Memory B cell (primary cell): Measurements from ENCODE around the gene MX1.

Experiments
- ATAC-seq: fragments of 150-1000 bp; cut with Tn5 transposase; 2 replicates; pipeline ENCODE4 v1.10.0; 2021; ENCODE audit warnings: low read depth, mild to moderate bottlenecking, moderate library complexity
- DNase-seq, 2 donors: peaks; one replicate each; pipeline ENCODE4 v3.0.0; 2022; ENCODE audit warnings: low spot score in 2 of 2
- H3K27ac Mint-ChIP-seq: one replicate; pipeline ENCODE4 v1.8.0; 2022; ENCODE audit warnings: mild to moderate bottlenecking, moderate library complexity, mixed read lengths
- H3K27me3 Mint-ChIP-seq: one replicate; pipeline ENCODE4 v1.8.0; 2022; ENCODE audit warnings: mixed read lengths
- H3K36me3 Mint-ChIP-seq: one replicate; pipeline ENCODE4 v1.8.0; 2022; ENCODE audit warnings: mild to moderate bottlenecking, mixed read lengths
- H3K4me1 Mint-ChIP-seq: one replicate; pipeline ENCODE4 v1.8.0; 2022; ENCODE audit warnings: mixed read lengths
- H3K4me3 Mint-ChIP-seq: one replicate; pipeline ENCODE4 v1.8.0; 2022; ENCODE audit warnings: mild to moderate bottlenecking, moderate library complexity, mixed read lengths
- H3K9me3 Mint-ChIP-seq: one replicate; pipeline ENCODE4 v1.8.0; 2022; ENCODE audit warnings: mixed read lengths

The MX1 gene

DNA sequence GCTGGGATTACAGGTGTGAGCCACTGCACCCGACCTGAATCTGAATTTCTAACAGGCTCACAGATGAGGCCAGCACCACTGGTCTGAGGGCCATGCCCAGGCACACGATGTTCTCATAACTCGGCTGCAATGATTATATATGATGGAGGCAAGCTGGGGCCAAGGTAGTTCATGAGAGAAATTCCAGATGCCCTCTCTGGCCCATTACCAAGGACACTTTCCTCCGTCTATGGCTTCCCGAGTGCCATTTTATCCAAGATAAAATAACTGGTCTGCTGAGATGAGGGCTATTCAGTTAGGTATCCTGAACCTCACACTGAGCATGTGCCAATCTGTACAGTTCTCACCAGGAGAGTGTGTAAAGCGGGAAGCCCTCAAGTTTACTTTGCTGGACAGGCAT is 65.4 kb downstream of the MX1 start:
- Mint-ChIP-seq H3K4me3 (no peak overlapping the region), H3K9me3 (no peaks in the 10 kb centered on the region), H3K27me3 (peaks cover 14% of the 10 kb centered on the region), H3K27ac (no peak overlapping the region), H3K36me3 (no peaks in the 10 kb centered on the region), H3K4me1 (no peaks in the 10 kb centered on the region)
- no peak for DNase-seq
- no peak for ATAC-seq

DNA sequence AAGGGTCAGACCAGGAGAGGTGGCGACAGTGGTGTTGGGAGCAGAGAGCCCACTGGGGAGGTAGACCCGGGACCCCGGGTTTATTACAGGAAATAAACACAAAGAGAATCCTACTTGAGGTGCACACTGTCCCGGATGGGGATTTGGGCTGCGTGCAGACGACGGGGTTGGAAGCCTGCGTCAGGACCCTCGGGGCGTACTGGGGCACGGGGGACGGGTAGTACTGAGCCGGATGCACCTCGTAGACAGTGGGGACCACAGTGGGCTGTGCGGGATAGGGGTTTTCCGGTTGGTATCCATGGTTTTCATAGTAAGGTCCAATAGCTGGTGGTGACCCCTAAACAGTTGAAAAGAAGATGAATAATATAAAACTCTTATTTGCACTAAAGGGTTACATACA is 68.2 kb downstream of the MX1 start:
- no peaks in the 10 kb centered on the region for H3K9me3 Mint-ChIP-seq
- H3K27ac Mint-ChIP-seq, result no peak overlapping the region
- no peaks in the 10 kb centered on the region for H3K4me1 Mint-ChIP-seq
- DNase-seq (no peak), ATAC-seq (no peak)
- peaks cover 12% of the 10 kb centered on the region for H3K27me3 Mint-ChIP-seq
- no peak overlapping the region for H3K4me3 Mint-ChIP-seq
- H3K36me3 Mint-ChIP-seq, result no peaks in the 10 kb centered on the region

DNA sequence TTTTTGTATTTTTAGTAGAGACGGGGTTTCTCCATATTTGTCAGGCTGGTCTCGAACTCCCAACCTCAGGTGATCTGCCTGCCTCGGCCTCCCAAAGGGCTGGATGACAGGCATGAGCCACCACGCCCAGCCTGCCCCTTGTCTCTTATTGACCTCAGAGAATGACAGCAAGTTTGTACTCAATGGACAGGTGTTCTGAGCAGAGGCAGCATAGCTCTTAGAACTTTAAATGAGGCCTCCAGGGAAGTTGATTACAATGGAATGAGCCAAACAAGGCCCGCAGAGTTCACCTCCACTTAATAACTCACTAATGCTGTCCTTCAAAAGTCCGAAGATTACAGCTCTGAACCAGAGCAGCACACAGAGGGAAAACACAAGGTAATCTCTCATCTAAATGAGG is 71.0 kb downstream of the MX1 start:
- peaks cover 12% of the 10 kb centered on the region for H3K27me3 Mint-ChIP-seq
- H3K9me3 Mint-ChIP-seq, result no peaks in the 10 kb centered on the region
- no peak for ATAC-seq
- no peaks in the 10 kb centered on the region for H3K4me1 Mint-ChIP-seq
- DNase-seq, result no peak
- H3K4me3 Mint-ChIP-seq, result no peak overlapping the region
- no peak overlapping the region for H3K27ac Mint-ChIP-seq
- no peaks in the 10 kb centered on the region for H3K36me3 Mint-ChIP-seq

DNA sequence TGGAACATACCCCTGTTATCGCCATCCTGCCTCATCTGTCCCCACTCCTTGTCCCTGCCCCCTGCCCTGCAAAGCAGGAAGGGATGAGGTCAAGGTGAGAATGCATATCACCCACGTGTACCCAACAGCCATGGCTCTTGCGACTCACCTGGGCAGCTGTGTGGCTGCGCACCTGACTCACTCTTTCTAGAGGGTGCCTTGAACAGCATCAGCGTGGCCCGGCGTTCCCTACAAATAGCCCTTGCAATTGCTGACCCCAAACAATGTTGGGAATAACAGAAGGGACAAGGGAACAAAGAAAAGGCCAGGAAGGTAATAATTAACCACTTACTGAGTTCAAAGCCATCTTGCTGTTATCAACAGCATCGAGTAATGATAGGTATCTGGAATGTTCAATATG is 71.7 kb downstream of the MX1 start:
- ATAC-seq, result no peak
- Mint-ChIP-seq H3K27ac (no peak overlapping the region), H3K4me3 (no peak overlapping the region), H3K4me1 (no peaks in the 10 kb centered on the region), H3K27me3 (peaks cover 13% of the 10 kb centered on the region), H3K9me3 (no peaks in the 10 kb centered on the region), H3K36me3 (no peaks in the 10 kb centered on the region)
- no peak for DNase-seq

DNA sequence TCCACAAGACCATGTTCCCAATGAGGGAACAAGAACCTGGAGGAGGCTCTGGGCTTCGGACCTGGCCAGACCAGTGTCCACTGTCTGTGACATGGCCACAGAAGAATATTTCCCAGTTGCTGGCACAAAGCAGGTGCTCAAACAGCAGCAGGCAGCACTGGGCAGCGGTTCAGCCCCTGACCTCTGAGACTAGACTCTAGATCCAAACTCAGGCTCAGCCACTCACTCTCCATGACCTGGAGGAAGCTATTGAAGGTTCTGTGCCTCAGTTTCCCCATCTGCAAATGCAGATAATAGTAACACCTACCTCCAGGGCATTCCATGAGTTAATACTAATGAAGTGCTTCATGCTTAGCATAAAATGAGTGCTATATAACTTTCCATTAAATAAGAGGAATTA is 73.9 kb downstream of the MX1 start:
- H3K9me3 Mint-ChIP-seq, result no peaks in the 10 kb centered on the region
- no peak for DNase-seq
- H3K4me1 Mint-ChIP-seq, result no peaks in the 10 kb centered on the region
- ATAC-seq, result no peak
- no peak overlapping the region for H3K4me3 Mint-ChIP-seq
- H3K27ac Mint-ChIP-seq, result no peak overlapping the region
- H3K27me3 Mint-ChIP-seq, result peaks cover 11% of the 10 kb centered on the region
- no peaks in the 10 kb centered on the region for H3K36me3 Mint-ChIP-seq

DNA sequence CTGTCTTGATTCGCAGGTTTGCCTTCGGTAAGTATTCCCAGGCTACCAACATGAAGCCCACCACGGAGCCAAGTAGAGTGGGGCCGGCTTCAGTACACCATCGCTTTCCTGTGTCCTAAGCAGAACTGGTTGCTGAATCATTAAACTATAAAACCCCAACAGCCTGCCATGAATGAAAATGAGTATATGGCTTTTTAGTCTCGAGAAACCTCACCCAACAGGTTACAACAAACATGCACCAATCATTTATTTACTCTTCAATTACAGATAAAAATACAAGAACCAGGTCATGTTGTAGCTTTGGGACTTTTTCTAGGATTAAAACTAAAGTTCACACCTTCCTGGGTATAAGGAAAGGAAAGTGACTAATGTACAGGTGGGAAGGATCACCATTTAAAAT is 74.3 kb downstream of the MX1 start:
- ATAC-seq (no peak), DNase-seq (no peak)
- no peaks in the 10 kb centered on the region for H3K4me1 Mint-ChIP-seq
- H3K27me3 Mint-ChIP-seq, result peaks cover 12% of the 10 kb centered on the region
- no peak overlapping the region for H3K27ac Mint-ChIP-seq
- H3K4me3 Mint-ChIP-seq, result no peak overlapping the region
- no peaks in the 10 kb centered on the region for H3K9me3 Mint-ChIP-seq
- H3K36me3 Mint-ChIP-seq, result no peaks in the 10 kb centered on the region

DNA sequence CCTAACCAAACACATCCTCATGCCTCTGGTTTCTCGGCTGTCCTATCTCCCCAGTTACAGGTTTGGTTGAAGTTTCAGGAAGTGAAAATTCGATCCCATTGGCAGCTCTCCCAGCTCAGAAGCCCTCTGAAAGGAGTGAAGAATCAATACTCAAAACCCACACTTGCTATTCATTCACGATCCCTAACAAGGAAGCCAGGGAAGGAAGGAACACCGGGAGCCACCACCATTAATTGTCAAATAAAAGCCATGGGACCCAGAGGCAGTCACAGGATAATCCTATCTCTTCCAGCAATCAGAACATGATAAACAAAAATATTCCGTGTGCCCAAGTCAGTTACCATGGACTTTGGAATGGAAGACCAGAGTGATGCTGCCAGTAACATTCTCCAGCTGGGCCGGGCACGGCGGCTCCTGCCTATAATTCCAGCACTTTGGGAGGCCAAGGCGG is 74.9 kb downstream of the MX1 start:
- ATAC-seq (no peak), DNase-seq (no peak)
- H3K27me3 Mint-ChIP-seq, result peaks cover 14% of the 10 kb centered on the region
- no peak overlapping the region for H3K4me3 Mint-ChIP-seq
- no peak overlapping the region for H3K27ac Mint-ChIP-seq
- H3K36me3 Mint-ChIP-seq, result no peaks in the 10 kb centered on the region
- H3K4me1 Mint-ChIP-seq, result no peaks in the 10 kb centered on the region
- H3K9me3 Mint-ChIP-seq, result no peaks in the 10 kb centered on the region

DNA sequence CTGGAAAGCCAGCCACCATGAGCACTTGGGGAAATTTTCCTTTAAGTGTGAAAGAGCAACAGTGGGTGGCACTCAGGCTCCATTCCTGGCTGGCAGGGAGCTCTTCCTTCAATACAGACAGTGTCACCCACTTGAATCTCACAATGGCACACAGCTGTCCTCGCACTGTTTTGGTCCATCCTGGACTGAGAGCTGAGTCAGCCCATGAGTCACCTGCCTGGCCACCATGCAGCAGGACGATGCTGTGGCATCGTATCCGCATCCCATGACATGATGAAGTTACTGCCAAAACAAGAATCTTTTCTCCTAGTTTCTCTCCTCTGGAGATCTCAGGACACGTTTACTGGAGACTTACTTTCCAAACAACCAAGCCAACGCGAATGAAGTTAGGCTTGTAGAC is 75.9 kb downstream of the MX1 start:
- Mint-ChIP-seq H3K36me3 (no peaks in the 10 kb centered on the region), H3K27me3 (peaks cover 16% of the 10 kb centered on the region), H3K4me1 (no peaks in the 10 kb centered on the region), H3K4me3 (no peak overlapping the region), H3K9me3 (no peaks in the 10 kb centered on the region), H3K27ac (no peak overlapping the region)
- DNase-seq (no peak), ATAC-seq (no peak)

DNA sequence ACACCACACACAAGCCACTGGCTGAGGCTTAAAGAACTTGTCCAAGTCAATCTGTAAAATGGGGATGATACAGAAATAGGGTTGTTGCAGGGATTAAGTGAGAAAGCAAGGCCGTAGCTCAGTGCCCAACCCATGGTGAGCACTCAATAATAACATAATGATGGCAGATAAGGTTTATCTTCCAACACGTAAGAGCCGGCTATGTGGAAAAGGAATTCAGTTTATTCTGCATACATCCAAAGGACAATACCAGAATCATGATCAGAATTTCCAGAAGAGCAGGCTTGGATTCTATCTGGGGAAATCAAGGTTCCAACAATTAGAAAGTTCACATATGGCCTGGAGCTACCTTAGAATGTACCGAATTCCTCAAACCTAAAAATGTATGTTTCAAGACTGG is 77.3 kb downstream of the MX1 start:
- no peak overlapping the region for H3K4me3 Mint-ChIP-seq
- H3K27ac Mint-ChIP-seq, result no peak overlapping the region
- H3K9me3 Mint-ChIP-seq, result no peaks in the 10 kb centered on the region
- H3K4me1 Mint-ChIP-seq, result no peaks in the 10 kb centered on the region
- DNase-seq (no peak), ATAC-seq (no peak)
- no peaks in the 10 kb centered on the region for H3K36me3 Mint-ChIP-seq
- peaks cover 16% of the 10 kb centered on the region for H3K27me3 Mint-ChIP-seq

DNA sequence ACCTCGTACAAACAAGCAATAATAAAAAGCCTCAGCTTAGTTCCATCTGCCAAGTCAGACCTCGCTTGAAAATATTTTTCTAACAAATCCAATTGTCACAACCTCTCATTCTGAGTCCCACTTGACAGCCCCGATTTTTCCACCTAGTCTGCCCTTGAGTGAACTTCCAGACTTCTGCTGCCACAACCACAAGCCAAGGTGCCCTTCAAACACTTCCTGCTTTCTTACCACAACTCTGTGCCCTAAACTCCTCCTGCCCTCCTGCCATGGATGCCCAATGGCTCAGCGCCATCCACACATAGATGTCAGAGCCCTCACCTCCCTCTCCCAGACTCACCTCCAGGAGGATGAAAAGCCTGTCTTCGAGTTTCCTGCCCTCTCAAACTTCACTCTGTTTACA is 78.0 kb downstream of the MX1 start:
- DNase-seq (no peak), ATAC-seq (no peak)
- H3K9me3 Mint-ChIP-seq, result no peaks in the 10 kb centered on the region
- H3K27ac Mint-ChIP-seq, result no peak overlapping the region
- no peaks in the 10 kb centered on the region for H3K4me1 Mint-ChIP-seq
- peaks cover 15% of the 10 kb centered on the region for H3K27me3 Mint-ChIP-seq
- no peaks in the 10 kb centered on the region for H3K36me3 Mint-ChIP-seq
- no peak overlapping the region for H3K4me3 Mint-ChIP-seq

DNA sequence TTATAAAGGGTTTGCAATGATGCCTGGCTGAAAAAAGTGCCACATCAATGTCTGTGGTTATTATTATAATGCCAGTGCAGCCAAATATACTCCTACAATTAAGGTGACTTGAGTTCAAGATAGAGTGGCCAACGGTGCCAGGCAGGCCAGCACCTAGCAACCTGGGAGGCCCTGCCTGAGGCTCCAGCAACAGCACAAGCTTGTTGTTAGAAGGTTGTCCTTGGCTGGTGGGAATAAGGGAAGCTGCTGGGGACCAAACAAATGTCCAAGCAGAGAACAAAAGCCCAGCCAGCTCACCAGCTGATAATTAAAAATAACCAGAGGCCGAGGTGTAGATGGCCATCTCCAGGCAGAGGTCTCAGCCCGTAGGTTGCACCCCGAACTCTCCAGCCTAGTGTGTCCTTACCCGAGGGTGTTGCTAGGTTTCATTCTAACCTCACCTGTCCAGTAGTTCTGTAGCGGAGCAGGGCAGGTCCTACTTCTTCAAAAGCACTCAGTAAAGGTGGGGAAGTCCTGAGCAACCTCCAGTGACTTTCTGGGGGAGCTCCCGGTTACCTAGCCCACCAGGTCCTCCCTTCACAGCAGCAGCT is 80.1 kb downstream of the MX1 start:
- Mint-ChIP-seq H3K4me1 (no peaks in the 10 kb centered on the region), H3K36me3 (no peaks in the 10 kb centered on the region), H3K27me3 (peaks cover 17% of the 10 kb centered on the region), H3K9me3 (no peaks in the 10 kb centered on the region), H3K4me3 (no peak overlapping the region), H3K27ac (no peak overlapping the region)
- DNase-seq (no peak), ATAC-seq (no peak)

DNA sequence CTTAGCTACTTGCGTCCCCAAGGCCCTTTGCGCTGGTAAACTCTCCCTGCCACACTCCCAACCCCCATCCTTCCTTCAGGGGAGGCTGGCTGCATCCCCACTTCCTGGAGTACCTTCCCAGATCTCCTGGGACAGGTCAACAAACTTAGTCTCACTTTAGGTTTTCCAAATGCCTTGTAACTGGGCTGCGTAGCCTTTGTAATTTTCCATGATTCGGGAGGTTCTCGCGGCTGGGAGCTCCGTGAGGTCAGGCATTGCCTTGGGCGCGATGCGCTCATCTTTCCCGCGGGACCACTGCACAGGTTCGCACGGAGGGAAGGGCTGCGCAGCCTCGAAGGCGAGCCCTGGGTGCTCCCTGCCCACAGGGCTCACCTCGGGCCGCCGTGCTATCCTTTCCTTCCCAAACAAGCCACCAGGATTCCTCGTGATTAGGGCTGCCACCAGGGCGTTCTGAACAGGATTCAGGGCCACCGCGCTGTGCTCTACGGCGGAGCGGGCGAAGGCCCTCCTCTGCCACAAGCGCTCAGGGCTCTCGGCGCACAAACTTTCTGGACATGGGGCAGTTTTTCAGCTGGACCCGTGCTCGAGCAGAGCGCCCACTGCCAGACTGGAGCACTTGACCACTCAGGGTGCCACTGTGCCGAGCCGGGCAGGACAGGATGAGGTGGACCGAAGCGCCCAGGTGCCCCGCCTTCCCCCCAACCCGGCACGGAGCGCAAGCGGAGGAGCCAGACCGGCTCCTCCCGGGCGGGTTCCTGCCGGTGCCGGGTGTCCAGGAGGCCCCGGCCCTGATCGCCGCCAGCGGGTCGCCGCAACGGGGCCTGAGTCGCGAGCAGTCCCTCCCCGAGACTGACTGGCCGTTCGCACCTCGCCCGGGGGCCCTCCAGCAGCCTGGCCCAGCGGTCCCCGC is 80.8 kb downstream of the MX1 start:
- Mint-ChIP-seq H3K27ac (no peak overlapping the region), H3K4me1 (no peaks in the 10 kb centered on the region), H3K9me3 (no peaks in the 10 kb centered on the region), H3K4me3 (no peak overlapping the region), H3K27me3 (peaks cover 17% of the 10 kb centered on the region), H3K36me3 (no peaks in the 10 kb centered on the region)
- ATAC-seq (no peak), DNase-seq (no peak)

DNA sequence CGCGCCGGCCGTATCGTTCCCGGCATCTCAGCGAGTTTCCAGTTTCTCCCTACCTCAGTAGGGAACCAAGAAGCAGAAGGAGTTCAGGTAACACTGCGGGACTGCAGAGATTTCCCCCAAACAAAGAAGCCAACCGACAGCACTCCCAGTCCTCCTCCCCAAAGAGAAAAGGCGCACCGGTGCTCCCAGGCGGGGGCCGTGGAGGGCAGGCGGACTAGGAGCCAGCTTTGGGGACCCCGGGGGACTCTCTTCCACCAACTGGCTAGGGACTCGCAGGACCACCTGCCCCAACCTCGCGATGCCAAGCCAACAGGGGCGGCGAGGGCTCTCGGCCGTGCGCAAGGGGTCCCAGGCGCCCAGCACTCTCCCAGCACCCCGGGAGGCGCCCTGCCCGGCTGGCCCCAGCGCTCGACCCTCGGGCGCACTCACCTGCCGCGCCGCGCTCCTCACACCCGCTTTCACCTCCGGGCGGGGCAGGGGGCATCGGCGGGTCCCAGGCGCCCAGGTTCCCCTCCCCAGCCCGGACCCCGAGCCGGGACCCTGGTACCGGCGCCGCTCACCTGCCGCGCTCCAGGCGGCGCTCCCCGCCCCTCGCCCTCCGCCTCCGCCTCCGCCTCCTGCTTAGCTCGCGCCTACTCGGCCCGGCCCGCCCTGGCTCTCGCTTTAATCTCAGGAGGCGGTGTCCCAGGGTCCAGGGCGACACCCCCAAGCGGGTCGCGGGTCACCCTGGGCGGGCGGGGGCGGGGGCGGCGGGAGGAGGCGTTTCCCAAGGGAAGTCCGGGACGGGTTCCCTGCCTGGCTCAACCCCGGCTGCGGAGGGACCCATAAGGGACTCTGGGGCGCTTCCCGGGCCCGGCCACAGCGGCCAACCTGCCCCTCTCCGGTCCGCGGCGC is 81.7 kb downstream of the MX1 start, which contains the start of gene TMPRSS2:
TMPRSS2 (minus strand) TSS at position 638 of the 894 bp plus-strand sequence. CDS start 10,025 bp downstream, outside the sequence.
- Mint-ChIP-seq H3K27me3 (peaks cover 12% of the 10 kb centered on the region), H3K36me3 (no peaks in the 10 kb centered on the region), H3K9me3 (no peaks in the 10 kb centered on the region), H3K4me1 (no peaks in the 10 kb centered on the region), H3K4me3 (no peak within 1 kb of the TSS), H3K27ac (no peak within 1 kb of the TSS)
- ATAC-seq, result no peak
- no peak for DNase-seq
